Fibroblast of lung (primary cell): ENCODE results near the gene CAST. TPM values are rescaled to one million over a fixed set of nuclear protein-coding genes. Genes with fewer than 3 reads are reported as not detected.

ENCODE experiments used
- DNase-seq, 2 donors: peaks; one replicate each; pipeline versions ENCODE4 v3.0.0 to v3.0.0-alpha.2; 2010; ENCODE audit warnings: low read depth in 2 of 2
- H2AFZ ChIP-seq: 2 replicates; pipeline ENCODE4 v1.5.1; 2012; ENCODE audit warnings: low read length, control low read depth, inconsistent platforms
- H3K27ac ChIP-seq: 2 replicates; pipeline ENCODE4 v1.5.1; 2011; ENCODE audit warnings: low read length, control low read depth; ENCODE audit not compliant: insufficient read depth
- H3K27me3 ChIP-seq: 2 replicates; pipeline ENCODE4 v1.5.1; 2011; ENCODE audit warnings: mild to moderate bottlenecking, low read length; ENCODE audit not compliant: control insufficient read depth, insufficient read depth
- H3K36me3 ChIP-seq: 2 replicates; pipeline ENCODE4 v1.5.1; 2011; ENCODE audit warnings: low read length; ENCODE audit not compliant: control insufficient read depth, insufficient read depth
- H3K4me1 ChIP-seq: 2 replicates; pipeline ENCODE4 v1.5.1; 2011; ENCODE audit warnings: low read length; ENCODE audit not compliant: control insufficient read depth, insufficient read depth; ENCODE audit errors: extremely low read depth
- H3K4me2 ChIP-seq: 2 replicates; pipeline ENCODE4 v1.5.1; 2011; ENCODE audit warnings: low read length, control low read depth; ENCODE audit not compliant: insufficient read depth; ENCODE audit errors: extremely low read depth
- H3K4me3 ChIP-seq, 4 experiments: fragments of 200-600 bp in 1 of 4; sonication (generic) in 1 of 4; replicated peaks in 1 of 4; 2 replicates each; pipeline ENCODE4 v1.5.1; 2011 to 2016; ENCODE audit warnings: low read length in 4 of 4, low read depth in 3 of 4, mild to moderate bottlenecking in 3 of 4, control low read depth in 2 of 4, inconsistent platforms in 1 of 4, mixed read lengths in 1 of 4; ENCODE audit not compliant: insufficient read depth in 1 of 4; ENCODE audit errors: control extremely low read depth in 1 of 4
- H3K79me2 ChIP-seq: 2 replicates; pipeline ENCODE4 v1.5.1; 2012; ENCODE audit warnings: mild to moderate bottlenecking, low read length, inconsistent platforms; ENCODE audit not compliant: control insufficient read depth, insufficient read depth
- H3K9ac ChIP-seq: 2 replicates; pipeline ENCODE4 v1.5.1; 2011; ENCODE audit warnings: mild to moderate bottlenecking, low read length, control low read depth; ENCODE audit not compliant: insufficient read depth
- H3K9me3 ChIP-seq: 2 replicates; pipeline ENCODE4 v1.5.1; 2012; ENCODE audit warnings: low read depth, low read length; ENCODE audit not compliant: control insufficient read depth, insufficient read depth
- H4K20me1 ChIP-seq: 2 replicates; pipeline ENCODE4 v1.5.1; 2011; ENCODE audit warnings: low read length; ENCODE audit not compliant: control insufficient read depth, insufficient read depth; ENCODE audit errors: extremely low read depth
- CTCF ChIP-seq, 2 donors: IDR thresholded peaks in 1 of 2; conservative IDR thresholded peaks in 1 of 2; 1 replicate in 1 of 2; 2 replicates in 1 of 2; pipeline ENCODE4 v1.5.1; 2011 to 2012; ENCODE audit warnings: low read length in 2 of 2, control low read depth in 1 of 2, inconsistent platforms in 1 of 2, low read depth in 1 of 2, mild to moderate bottlenecking in 1 of 2
- EZH2 ChIP-seq: IDR thresholded peaks from 2 replicates; pipeline ENCODE4 v1.5.1; 2012; ENCODE audit warnings: low read length, control low read depth, mild to moderate bottlenecking; ENCODE audit errors: missing control alignments
- polyA plus RNA-seq, 2 donors: library from polyadenylated mRNA; depleted of rRNA in 1 of 2; stranded (reverse) in 1 of 2; unstranded in 1 of 2; fragments of >200 nt; gene quantifications; 2 replicates each; pipeline ENCODE4 v1.2.1, GENCODE V29; 2011 to 2012; ENCODE audit warnings: missing spikeins in 1 of 2
- total RNA-seq: library from RNA; depleted of rRNA; stranded (reverse); fragments of >200 nt; gene quantifications from 2 replicates; pipeline ENCODE4 v1.2.1, GENCODE V29; 2014

Gene CAST
- total and polyA plus RNA-seq, 2 donors (not counting 1 experiment from before 2014, with no cell fraction given) = 203 to 378 TPM

- no peaks in the 10 kb centered on the region for H4K20me1 ChIP-seq
- no peak overlapping the region for H3K27ac ChIP-seq
- TF ChIP-seq CTCF (conservative IDR thresholded peaks at IDR 0.05 in 1 of 2, IDR thresholded peaks at IDR 0.05 in 1 of 2; ENCODE audit: low read depth in 1 of 2, low read length in 2 of 2) = no peak
- TF ChIP-seq EZH2 = no peak
- no peaks in the 10 kb centered on the region for H3K27me3 ChIP-seq
- H3K4me2 ChIP-seq = no peak overlapping the region
- no peak for DNase-seq
- H3K9me3 ChIP-seq = no peaks in the 10 kb centered on the region
- no peak overlapping the region for H3K4me3 ChIP-seq
- H2AFZ ChIP-seq = no peak overlapping the region
- no peaks in the 10 kb centered on the region for H3K4me1 ChIP-seq
- no peak overlapping the region for H3K9ac ChIP-seq
- peaks cover 20% of the 10 kb centered on the region for H3K36me3 ChIP-seq
- no peaks in the 10 kb centered on the region for H3K79me2 ChIP-seq
Measured at GRCh38 chr5:96751203-96752169, 89.3 kb downstream of the CAST start.

GRCh38 chr5:96752341-96753016 is 90.3 kb downstream of the CAST start:
- Histone ChIP-seq H3K4me2 (no peak overlapping the region), H3K9ac (no peak overlapping the region), H3K4me3 (no peak overlapping the region), H3K27ac (no peak overlapping the region), H3K9me3 (no peaks in the 10 kb centered on the region), H2AFZ (no peak overlapping the region), H4K20me1 (no peaks in the 10 kb centered on the region), H3K36me3 (peaks cover 25% of the 10 kb centered on the region), H3K79me2 (no peaks in the 10 kb centered on the region), H3K4me1 (no peaks in the 10 kb centered on the region), H3K27me3 (no peaks in the 10 kb centered on the region)
- TF ChIP-seq CTCF (conservative IDR thresholded peaks at IDR 0.05 in 1 of 2, IDR thresholded peaks at IDR 0.05 in 1 of 2; ENCODE audit: low read depth in 1 of 2, low read length in 2 of 2) (peak; percentile 46 to 64), EZH2 (no peak)
- peak; percentile 37 to 82 for DNase-seq

- H2AFZ ChIP-seq = no peak overlapping the region
- no peaks in the 10 kb centered on the region for H3K27me3 ChIP-seq
- no peaks in the 10 kb centered on the region for H4K20me1 ChIP-seq
- DNase-seq = no peak
- no peak overlapping the region for H3K9ac ChIP-seq
- TF ChIP-seq EZH2 = no peak
- no peak for TF ChIP-seq CTCF (conservative IDR thresholded peaks at IDR 0.05 in 1 of 2, IDR thresholded peaks at IDR 0.05 in 1 of 2; ENCODE audit: low read depth in 1 of 2, low read length in 2 of 2)
- H3K36me3 ChIP-seq = peaks cover 23% of the 10 kb centered on the region
- H3K79me2 ChIP-seq = no peaks in the 10 kb centered on the region
- no peak overlapping the region for H3K27ac ChIP-seq
- no peaks in the 10 kb centered on the region for H3K4me1 ChIP-seq
- no peak overlapping the region for H3K4me2 ChIP-seq
- H3K9me3 ChIP-seq = no peaks in the 10 kb centered on the region
- no peak overlapping the region for H3K4me3 ChIP-seq
Measured at GRCh38 chr5:96753017-96753397, 90.8 kb downstream of the CAST start.
